Embryonic facial prominence (tissue), 1 donor: ENCODE results near the gene GJB5.
"Not testable (repeated sequence)": the region's sequence is repeated elsewhere in the genome, so short reads cannot be mapped to it uniquely, and the experiment has no call there.

Source experiments
- DNase-seq: peaks from one replicate; pipeline ENCODE4 v3.0.0-alpha.2; 2016; ENCODE audit errors: extremely low spot score

GJB5 gene

GRCh38 chr1:34745666-34746065 lies 9.2 kb upstream of the GJB5 start:
- DNase-seq: no peak

GRCh38 chr1:34746101-34746500 lies 8.7 kb upstream of the GJB5 start:
- DNase-seq: no peak

GRCh38 chr1:34746785-34747637 lies 7.8 kb upstream of the GJB5 start:
- no peak for DNase-seq

- DNase-seq: no peak
These were observed 7.3 kb upstream of the GJB5 start for GRCh38 chr1:34747638-34747941.

- DNase-seq: no peak
These were observed 4.9 kb upstream of the GJB5 start for GRCh38 chr1:34749992-34750391.

GRCh38 chr1:34750610-34751009 lies 4.2 kb upstream of the GJB5 start:
- DNase-seq: no peak

GRCh38 chr1:34753163-34753562 lies 1.7 kb upstream of the GJB5 start:
- no peak for DNase-seq

GRCh38 chr1:34755961-34756360 lies 1.1 kb downstream of the GJB5 start:
- DNase-seq: no peak

GRCh38 chr1:34757386-34757785 lies 2.5 kb downstream of the GJB5 start:
- DNase-seq: no peak

GRCh38 chr1:34758751-34759150 lies 3.9 kb downstream of the GJB5 start:
- no peak for DNase-seq

- DNase-seq: no peak
These were observed 4.9 kb downstream of the GJB5 start, which contains the start of gene GJB4 for GRCh38 chr1:34759503-34760357. TSS of gene GJB4 (plus strand) at chr1:34759740. CDS start at chr1:34761255, 1,515 bp downstream.

- DNase-seq: no peak
These were observed 6.4 kb downstream of the GJB5 start for GRCh38 chr1:34761176-34761761.

GRCh38 chr1:34761776-34762307 lies 7.0 kb downstream of the GJB5 start:
- DNase-seq: no peak

- DNase-seq: no peak
These were observed 7.8 kb downstream of the GJB5 start for GRCh38 chr1:34762474-34763141.

GRCh38 chr1:34763142-34763781 lies 8.4 kb downstream of the GJB5 start:
- no peak for DNase-seq

GRCh38 chr1:34768856-34769255 lies 14.0 kb downstream of the GJB5 start:
- DNase-seq: no peak

GRCh38 chr1:34770891-34771504 lies 16.2 kb downstream of the GJB5 start:
- no peak for DNase-seq

GRCh38 chr1:34771573-34772371 lies 16.9 kb downstream of the GJB5 start:
- DNase-seq: no peak

- not testable (repeated sequence) for DNase-seq
These were observed 18.3 kb downstream of the GJB5 start for GRCh38 chr1:34773114-34773513.

GRCh38 chr1:34774957-34775356 lies 20.1 kb downstream of the GJB5 start:
- no peak for DNase-seq
